Measurements from ENCODE around the gene CYTH1. TPM values are rescaled to one million over a fixed set of nuclear protein-coding genes. Genes with fewer than 3 reads are reported as not detected.

The CYTH1 gene
- total and polyA plus RNA-seq, 2 experiments from 2014 or later = 10.4 to 11.7 TPM

DNA sequence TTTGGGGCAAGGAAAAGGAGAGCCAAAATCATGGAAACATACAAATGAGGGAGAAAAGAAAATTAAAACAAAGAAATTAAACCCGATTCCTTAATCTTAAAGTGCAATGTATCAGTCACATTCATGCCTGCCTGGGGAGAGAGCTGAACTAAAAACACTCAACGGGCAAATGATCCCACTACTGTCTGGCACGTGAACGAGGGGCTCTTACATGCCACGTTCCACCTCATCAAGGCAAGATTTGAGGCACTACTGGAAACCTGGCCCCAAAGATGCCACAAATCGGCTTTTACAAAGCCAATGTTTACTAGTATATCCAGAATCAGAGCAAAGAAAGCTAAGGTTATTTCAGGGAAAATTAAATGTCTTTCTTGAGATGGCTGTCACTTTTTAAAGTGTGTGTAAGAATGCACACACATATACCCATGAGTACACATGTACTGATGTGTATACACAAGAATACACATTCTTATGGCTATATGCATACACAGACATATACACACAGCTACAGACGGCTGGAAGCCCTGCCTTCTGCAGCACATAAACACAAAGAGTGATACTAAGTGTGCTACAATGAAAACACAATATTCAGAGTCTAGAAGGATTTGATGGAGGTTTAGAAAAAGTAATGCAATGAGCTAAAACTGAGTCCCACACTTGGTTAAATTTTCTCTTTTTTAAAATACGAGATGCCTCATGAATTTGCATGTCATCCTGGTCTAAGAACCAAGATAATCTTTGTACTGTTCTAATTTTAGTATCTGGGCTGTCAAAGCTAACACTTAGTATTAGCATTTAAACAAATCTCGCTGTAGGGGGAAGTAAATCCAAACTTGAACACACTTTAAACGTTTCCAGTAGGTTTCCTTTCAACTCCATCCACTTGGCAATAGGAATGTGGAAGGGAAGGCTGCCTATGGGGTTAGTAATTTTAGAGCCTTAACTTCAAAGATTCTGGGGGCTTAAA, 85.8 kb downstream of the CYTH1 start:
- no peaks in the 10 kb centered on the region for H4K20me1 ChIP-seq (ENCODE audit: insufficient read depth)
- TF ChIP-seq EZH2 (IDR thresholded peaks at IDR 0.05; ENCODE audit: insufficient read depth, poor library complexity, severe bottlenecking) (no peak), EZH2phosphoT487 (IDR thresholded peaks at IDR 0.05; ENCODE audit: insufficient read depth, low read depth) (no peak)
- peak; percentile 5 for DNase-seq
- H3K4me3 ChIP-seq = no peak overlapping the region
- no peak overlapping the region for H3K4me2 ChIP-seq (ENCODE audit: unreplicated experiment)
- in situ Hi-C loops (cut with MboI) = no loop called here
- no peak overlapping the region for H3K9ac ChIP-seq
- H3K27me3 ChIP-seq (replicated peaks; ENCODE audit: insufficient read depth) = no peaks in the 10 kb centered on the region
- no peaks in the 10 kb centered on the region for H3K9me3 ChIP-seq (ENCODE audit: low read depth)
- peaks cover 12% of the 10 kb centered on the region for H3F3A ChIP-seq (ENCODE audit: insufficient read depth)
- H3K9me2 ChIP-seq (ENCODE audit: insufficient read depth) = no peaks in the 10 kb centered on the region
- H3K27ac ChIP-seq = no peak overlapping the region
- 76 to 82% methylated on average over 10 of the region's 10 CpGs for WGBS, 2 experiments (ENCODE audit: low coverage in 1 of 2, low lambda C conversion rate in 2 of 2, missing lambda C conversion rate in 2 of 2)
- peaks cover 12% of the 10 kb centered on the region for H3K4me1 ChIP-seq (ENCODE audit: insufficient read depth)
- peaks cover 8% of the 10 kb centered on the region for H3K36me3 ChIP-seq (ENCODE audit: low read depth)
- no peaks in the 10 kb centered on the region for H3K79me2 ChIP-seq (ENCODE audit: insufficient read depth)
- H2AFZ ChIP-seq = no peak overlapping the region

DNA sequence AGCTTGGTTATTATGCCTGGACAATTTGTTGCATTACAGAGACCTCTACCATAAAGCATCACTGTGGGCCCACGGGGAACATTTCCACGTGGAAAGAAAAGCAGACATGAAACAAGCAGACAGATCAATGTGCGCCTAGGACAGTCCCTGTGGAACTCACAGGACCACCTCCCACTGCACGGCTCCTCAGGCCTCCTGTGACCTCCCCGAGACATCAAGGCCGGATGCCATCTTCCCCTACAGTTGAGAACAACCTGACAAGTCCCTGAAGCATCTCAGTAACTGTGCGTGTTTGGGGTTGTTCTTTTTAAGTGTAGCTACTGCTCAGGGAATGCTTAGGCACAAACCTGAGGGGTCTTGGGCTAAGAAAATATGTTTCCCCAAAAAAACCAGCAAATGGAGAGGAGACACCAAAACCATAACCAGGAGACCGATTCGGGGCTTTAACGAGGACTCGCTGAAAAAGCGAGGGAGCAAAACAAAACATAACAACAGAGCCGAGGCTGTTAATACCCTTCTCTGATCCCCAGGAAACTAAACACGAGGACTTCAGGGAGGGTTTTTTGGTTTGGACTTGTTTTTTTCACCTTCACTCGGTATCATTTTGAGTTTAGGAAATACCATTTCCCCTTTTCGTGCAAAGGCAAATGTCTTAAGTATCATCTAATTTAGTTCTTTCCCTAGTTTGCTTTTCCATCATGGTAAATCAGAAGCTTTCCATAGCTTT, 87.1 kb downstream of the CYTH1 start:
- Histone ChIP-seq H4K20me1 (ENCODE audit: insufficient read depth) (no peaks in the 10 kb centered on the region), H3K9ac (no peak overlapping the region), H3K9me3 (ENCODE audit: low read depth) (no peaks in the 10 kb centered on the region), H3F3A (ENCODE audit: insufficient read depth) (peaks cover 12% of the 10 kb centered on the region), H3K36me3 (ENCODE audit: low read depth) (peaks cover 5% of the 10 kb centered on the region), H3K9me2 (ENCODE audit: insufficient read depth) (no peaks in the 10 kb centered on the region), H3K27ac (no peak overlapping the region), H2AFZ (no peak overlapping the region), H3K4me3 (no peak overlapping the region), H3K79me2 (ENCODE audit: insufficient read depth) (no peaks in the 10 kb centered on the region), H3K27me3 (replicated peaks; ENCODE audit: insufficient read depth) (no peaks in the 10 kb centered on the region), H3K4me1 (ENCODE audit: insufficient read depth) (peaks cover 12% of the 10 kb centered on the region), H3K4me2 (ENCODE audit: unreplicated experiment) (no peak overlapping the region)
- TF ChIP-seq EZH2phosphoT487 (IDR thresholded peaks at IDR 0.05; ENCODE audit: insufficient read depth, low read depth) (no peak), EZH2 (IDR thresholded peaks at IDR 0.05; ENCODE audit: insufficient read depth, poor library complexity, severe bottlenecking) (no peak)
- in situ Hi-C loops (cut with MboI) = no loop called here
- 94 to 98% methylated on average over 16 of the region's 16 CpGs for WGBS, 2 experiments (ENCODE audit: low coverage in 1 of 2, low lambda C conversion rate in 2 of 2, missing lambda C conversion rate in 2 of 2)
- DNase-seq = no peak

DNA sequence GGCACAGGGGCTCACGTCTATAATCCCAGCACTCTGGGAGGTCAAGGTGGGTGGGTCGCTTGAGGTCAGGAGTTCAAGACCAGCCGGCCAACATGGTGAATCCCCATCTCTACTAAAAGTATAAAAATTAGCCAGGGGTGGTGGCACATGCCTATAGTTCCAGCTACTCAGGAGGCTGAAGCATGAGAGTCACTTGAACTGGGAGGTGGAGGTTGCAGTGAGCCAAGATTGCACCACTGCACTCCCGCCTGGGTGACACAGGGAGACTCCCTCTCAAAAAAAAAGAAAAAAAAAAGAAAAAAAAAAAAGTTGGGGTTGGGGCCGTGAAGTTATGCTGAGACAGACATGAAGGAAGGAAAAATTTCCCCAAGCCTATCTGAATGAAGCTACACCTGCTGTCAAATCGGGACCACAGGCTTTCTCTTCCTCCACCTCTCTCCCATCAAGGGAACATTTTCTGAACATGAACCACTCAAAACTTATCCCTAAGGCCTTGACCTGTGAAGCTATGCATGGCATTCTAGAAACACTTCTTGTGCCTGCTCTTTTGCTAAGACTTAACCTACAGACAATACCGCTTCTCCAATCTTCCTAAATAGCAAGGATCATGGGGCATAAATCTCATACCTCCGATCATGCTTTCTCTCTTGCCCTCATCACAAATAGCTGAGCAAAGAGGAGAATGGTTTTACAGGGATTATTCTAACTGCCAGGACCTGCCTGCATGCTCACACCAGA, 88.6 kb downstream of the CYTH1 start:
- no peak overlapping the region for H3K9ac ChIP-seq
- no peaks in the 10 kb centered on the region for H3K27me3 ChIP-seq (replicated peaks; ENCODE audit: insufficient read depth)
- DNase-seq = no peak
- no peak overlapping the region for H3K4me2 ChIP-seq (ENCODE audit: unreplicated experiment)
- H2AFZ ChIP-seq = no peak overlapping the region
- TF ChIP-seq EZH2phosphoT487 (IDR thresholded peaks at IDR 0.05; ENCODE audit: insufficient read depth, low read depth) (no peak), EZH2 (IDR thresholded peaks at IDR 0.05; ENCODE audit: insufficient read depth, poor library complexity, severe bottlenecking) (no peak)
- in situ Hi-C loops (cut with MboI) = no loop called here
- peaks cover 12% of the 10 kb centered on the region for H3K4me1 ChIP-seq (ENCODE audit: insufficient read depth)
- H3K36me3 ChIP-seq (ENCODE audit: low read depth) = 0 out of 2 replicates have a peak, but pooled peaks cover 2% of the 10 kb centered on the region
- 88 to 91% methylated on average over 7 to 8 of the region's 8 CpGs for WGBS, 2 experiments (ENCODE audit: low coverage in 1 of 2, low lambda C conversion rate in 2 of 2, missing lambda C conversion rate in 2 of 2)
- peaks cover 12% of the 10 kb centered on the region for H3F3A ChIP-seq (ENCODE audit: insufficient read depth)
- H3K4me3 ChIP-seq = no peak overlapping the region
- no peak overlapping the region for H3K27ac ChIP-seq
- no peaks in the 10 kb centered on the region for H3K9me3 ChIP-seq (ENCODE audit: low read depth)
- no peaks in the 10 kb centered on the region for H3K79me2 ChIP-seq (ENCODE audit: insufficient read depth)
- no peaks in the 10 kb centered on the region for H4K20me1 ChIP-seq (ENCODE audit: insufficient read depth)
- H3K9me2 ChIP-seq (ENCODE audit: insufficient read depth) = no peaks in the 10 kb centered on the region

DNA sequence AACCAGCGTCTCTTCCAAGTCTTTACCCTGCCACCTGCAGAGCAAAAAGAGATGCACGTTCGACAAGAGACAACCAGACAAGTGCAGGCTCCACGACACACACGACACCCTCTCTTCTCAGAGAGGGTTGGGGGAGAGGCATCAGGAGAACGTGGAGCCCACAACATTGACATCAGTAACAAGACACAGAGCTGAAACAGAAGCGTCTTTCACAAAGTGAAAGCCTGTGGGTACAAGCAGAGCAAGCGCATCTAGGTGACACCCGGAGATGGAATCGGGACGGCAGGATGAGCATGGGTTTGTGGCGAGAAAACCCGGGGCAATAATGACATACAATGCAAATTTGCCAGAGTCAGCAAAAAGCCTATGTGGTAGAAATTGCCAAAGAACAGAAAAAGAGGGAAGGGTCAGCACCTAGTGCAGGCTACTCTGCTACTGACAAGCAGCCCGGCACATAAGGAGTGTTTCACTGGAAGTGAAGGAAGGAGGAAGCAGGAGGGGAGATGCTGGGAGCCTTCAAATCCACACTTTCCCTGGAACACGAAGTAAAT, 89.5 kb downstream of the CYTH1 start:
- Histone ChIP-seq H3K9me2 (ENCODE audit: insufficient read depth) (no peaks in the 10 kb centered on the region), H3K9me3 (ENCODE audit: low read depth) (no peaks in the 10 kb centered on the region), H3K4me2 (ENCODE audit: unreplicated experiment) (no peak overlapping the region), H3K27ac (no peak overlapping the region), H4K20me1 (ENCODE audit: insufficient read depth) (no peaks in the 10 kb centered on the region), H3K79me2 (ENCODE audit: insufficient read depth) (no peaks in the 10 kb centered on the region), H3K9ac (no peak overlapping the region), H2AFZ (no peak overlapping the region), H3K4me3 (no peak overlapping the region), H3K4me1 (ENCODE audit: insufficient read depth) (peaks cover 10% of the 10 kb centered on the region), H3K27me3 (replicated peaks; ENCODE audit: insufficient read depth) (no peaks in the 10 kb centered on the region), H3F3A (ENCODE audit: insufficient read depth) (peaks cover 12% of the 10 kb centered on the region), H3K36me3 (ENCODE audit: low read depth) (0 out of 2 replicates have a peak, but pooled peaks cover 12% of the 10 kb centered on the region)
- in situ Hi-C loops (cut with MboI) = no loop called here
- WGBS, 2 experiments (ENCODE audit: low coverage in 1 of 2, low lambda C conversion rate in 2 of 2, missing lambda C conversion rate in 2 of 2) = 89 to 91% methylated on average over 14 to 15 of the region's 15 CpGs
- TF ChIP-seq EZH2phosphoT487 (IDR thresholded peaks at IDR 0.05; ENCODE audit: insufficient read depth, low read depth) = no peak
- TF ChIP-seq EZH2 (IDR thresholded peaks at IDR 0.05; ENCODE audit: insufficient read depth, poor library complexity, severe bottlenecking) = no peak
- DNase-seq = no peak

All from GM23248 (cell line).